DOHH2 (cell line): ENCODE results near the gene FAM89B.

Experiments used
- EZH2phosphoT487 ChIP-seq: fragments of 200-600 bp; sonication (generic); IDR thresholded peaks from 2 replicates; pipeline ENCODE4 v1.6.1; 2017; ENCODE audit warnings: borderline replicate concordance, mild to moderate bottlenecking, antibody characterized with exemption, low read length, moderate library complexity, mixed read lengths
- TF ChIP-seq, protein P1 (sequence below): fragments of 200-600 bp; sonication (generic); IDR thresholded peaks from one replicate; pipeline ENCODE4 v1.5.1; 2014; ENCODE audit warnings: antibody characterized with exemption, mild to moderate bottlenecking, low read depth, low read length; ENCODE audit not compliant: poor library complexity, severe bottlenecking

DNA sequence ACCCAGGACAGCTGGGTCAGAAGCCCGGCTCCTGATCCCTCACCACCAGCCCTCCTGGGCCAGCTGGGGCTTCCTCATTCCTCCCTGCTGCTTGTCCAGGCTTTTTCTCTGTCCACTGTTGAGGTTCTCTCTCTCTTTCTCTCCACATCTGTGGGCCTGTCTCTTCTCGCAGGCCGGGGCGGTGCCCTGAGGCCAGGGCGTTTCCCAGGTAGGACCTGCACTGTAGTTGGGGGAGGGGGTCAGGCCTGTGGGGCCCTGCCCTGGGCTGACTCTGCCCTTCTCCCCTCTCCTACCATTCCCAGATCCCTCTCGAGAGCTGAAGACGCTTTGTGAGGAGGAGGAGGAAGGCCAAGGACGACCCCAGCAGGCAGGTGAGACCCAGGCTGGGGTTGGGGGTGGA, 8.4 kb downstream of the FAM89B start:
- TF ChIP-seq, protein P1, sequence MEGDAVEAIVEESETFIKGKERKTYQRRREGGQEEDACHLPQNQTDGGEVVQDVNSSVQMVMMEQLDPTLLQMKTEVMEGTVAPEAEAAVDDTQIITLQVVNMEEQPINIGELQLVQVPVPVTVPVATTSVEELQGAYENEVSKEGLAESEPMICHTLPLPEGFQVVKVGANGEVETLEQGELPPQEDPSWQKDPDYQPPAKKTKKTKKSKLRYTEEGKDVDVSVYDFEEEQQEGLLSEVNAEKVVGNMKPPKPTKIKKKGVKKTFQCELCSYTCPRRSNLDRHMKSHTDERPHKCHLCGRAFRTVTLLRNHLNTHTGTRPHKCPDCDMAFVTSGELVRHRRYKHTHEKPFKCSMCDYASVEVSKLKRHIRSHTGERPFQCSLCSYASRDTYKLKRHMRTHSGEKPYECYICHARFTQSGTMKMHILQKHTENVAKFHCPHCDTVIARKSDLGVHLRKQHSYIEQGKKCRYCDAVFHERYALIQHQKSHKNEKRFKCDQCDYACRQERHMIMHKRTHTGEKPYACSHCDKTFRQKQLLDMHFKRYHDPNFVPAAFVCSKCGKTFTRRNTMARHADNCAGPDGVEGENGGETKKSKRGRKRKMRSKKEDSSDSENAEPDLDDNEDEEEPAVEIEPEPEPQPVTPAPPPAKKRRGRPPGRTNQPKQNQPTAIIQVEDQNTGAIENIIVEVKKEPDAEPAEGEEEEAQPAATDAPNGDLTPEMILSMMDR = no peak
- no peak for TF ChIP-seq EZH2phosphoT487
